SH-SY5Y (cell line): ENCODE data around the gene CCDC63.

Experiments
- GATA2 ChIP-seq: IDR thresholded peaks from 2 replicates; pipeline ENCODE4 v1.6.1; 2011; ENCODE audit warnings: mild to moderate bottlenecking, low read depth, low read length
- GATA3 ChIP-seq: IDR thresholded peaks from 2 replicates; pipeline ENCODE4 v1.6.1; 2011; ENCODE audit warnings: low read depth, mild to moderate bottlenecking, low read length, moderate library complexity

CCDC63 gene

GRCh38 chr12:110846615-110847566 lies at the start of gene CCDC63:
Gene CCDC63, plus strand, starts transcription at chr12:110846987. Its CDS starts 5,968 bp downstream, at chr12:110852955.
- TF ChIP-seq GATA3 (no peak), GATA2 (no peak)

GRCh38 chr12:110798461-110798860 lies 48.3 kb upstream of the CCDC63 start:
- TF ChIP-seq GATA2 (no peak), GATA3 (no peak)

GRCh38 chr12:110802489-110802888 lies 44.3 kb upstream of the CCDC63 start:
- no peak for TF ChIP-seq GATA3
- no peak for TF ChIP-seq GATA2

- TF ChIP-seq GATA3 (no peak), GATA2 (no peak)
Measured at GRCh38 chr12:110804406-110804805, 42.4 kb upstream of the CCDC63 start.

GRCh38 chr12:110807640-110808039 lies 39.1 kb upstream of the CCDC63 start:
- TF ChIP-seq GATA2 (no peak), GATA3 (no peak)

GRCh38 chr12:110809149-110809548 lies 37.6 kb upstream of the CCDC63 start:
- TF ChIP-seq GATA2 (no peak), GATA3 (no peak)

- no peak for TF ChIP-seq GATA2
- no peak for TF ChIP-seq GATA3
Measured at GRCh38 chr12:110811972-110812371, 34.8 kb upstream of the CCDC63 start.

GRCh38 chr12:110813285-110813684 lies 33.5 kb upstream of the CCDC63 start:
- TF ChIP-seq GATA3 (no peak), GATA2 (no peak)

GRCh38 chr12:110813756-110814155 lies 33.0 kb upstream of the CCDC63 start:
- TF ChIP-seq GATA2 (no peak), GATA3 (no peak)

- TF ChIP-seq GATA3 (no peak), GATA2 (no peak)
Measured at GRCh38 chr12:110816248-110816647, 30.5 kb upstream of the CCDC63 start.

GRCh38 chr12:110816779-110817178 lies 30.0 kb upstream of the CCDC63 start:
- TF ChIP-seq GATA3 (no peak), GATA2 (no peak)

GRCh38 chr12:110818511-110818910 lies 28.3 kb upstream of the CCDC63 start:
- no peak for TF ChIP-seq GATA3

GRCh38 chr12:110819150-110819549 lies 27.6 kb upstream of the CCDC63 start:
- no peak for TF ChIP-seq GATA3
- TF ChIP-seq GATA2: no peak

- TF ChIP-seq GATA2 (no peak), GATA3 (no peak)
Measured at GRCh38 chr12:110819646-110820045, 27.1 kb upstream of the CCDC63 start.

- TF ChIP-seq GATA2 (no peak), GATA3 (no peak)
Measured at GRCh38 chr12:110821917-110822316, 24.9 kb upstream of the CCDC63 start.

- no peak for TF ChIP-seq GATA3
- TF ChIP-seq GATA2: no peak
Measured at GRCh38 chr12:110822821-110823415, 23.9 kb upstream of the CCDC63 start.
